Measurements from ENCODE around the gene NUSAP1.
A peak's percentile ranks its signal among the peaks of the same experiment; 100 is the strongest.
"Not testable (repeated sequence)": the region's sequence is repeated elsewhere in the genome, so short reads cannot be mapped to it uniquely, and the experiment has no call there.

The NUSAP1 gene

DNA sequence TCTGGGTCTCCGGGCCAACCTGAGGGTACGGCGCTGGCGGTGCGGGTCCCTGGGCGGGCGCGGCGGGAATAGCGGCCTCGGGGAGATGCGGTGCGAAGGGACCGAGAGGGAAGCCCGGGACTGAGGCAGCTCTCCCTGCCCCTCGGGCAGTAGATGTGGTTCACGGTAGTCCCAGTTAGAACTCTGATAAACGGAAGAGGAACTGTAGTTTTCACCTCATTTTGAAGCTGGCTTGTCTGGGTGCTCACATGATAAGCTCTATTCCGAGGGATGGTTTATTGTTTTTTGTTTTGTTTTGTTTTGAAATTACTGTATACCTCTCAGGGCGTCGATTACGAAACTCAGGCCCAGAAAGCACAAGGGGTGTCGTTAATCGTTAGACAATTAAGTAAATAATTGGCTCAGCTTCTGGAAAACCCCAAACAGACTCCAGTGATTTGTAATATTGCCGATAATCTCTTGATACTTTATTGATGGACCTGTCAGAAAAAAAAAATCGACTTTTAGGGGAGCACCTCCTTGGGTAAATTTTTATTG lies 413 bp downstream of the NUSAP1 start:
- DNase-seq (ENCODE audit: low spot score): peak; percentile 57

- no peak for DNase-seq (ENCODE audit: low spot score)
Observed at GRCh38 chr15:41334293-41335120, 1.8 kb downstream of the NUSAP1 start.

DNA sequence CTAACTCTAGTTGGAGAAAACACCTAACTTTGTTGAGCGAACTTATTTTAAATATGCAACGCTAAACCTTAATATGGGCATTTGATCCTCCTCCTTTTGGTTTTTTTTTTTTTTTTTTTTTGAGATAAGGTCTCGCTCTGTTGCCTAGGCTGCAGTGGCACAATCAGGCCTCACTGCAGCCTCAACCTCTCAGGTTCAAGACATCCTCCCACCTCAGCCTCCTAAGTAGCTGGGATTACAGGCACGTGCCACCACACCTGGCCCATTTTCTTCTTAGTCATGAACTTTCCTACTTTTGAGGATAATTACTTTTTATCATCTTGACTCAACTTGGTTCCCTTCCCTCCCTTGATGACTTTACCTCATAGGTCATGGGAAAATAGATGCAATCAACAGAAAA lies 3.9 kb downstream of the NUSAP1 start:
- DNase-seq (ENCODE audit: low spot score): no peak

DNA sequence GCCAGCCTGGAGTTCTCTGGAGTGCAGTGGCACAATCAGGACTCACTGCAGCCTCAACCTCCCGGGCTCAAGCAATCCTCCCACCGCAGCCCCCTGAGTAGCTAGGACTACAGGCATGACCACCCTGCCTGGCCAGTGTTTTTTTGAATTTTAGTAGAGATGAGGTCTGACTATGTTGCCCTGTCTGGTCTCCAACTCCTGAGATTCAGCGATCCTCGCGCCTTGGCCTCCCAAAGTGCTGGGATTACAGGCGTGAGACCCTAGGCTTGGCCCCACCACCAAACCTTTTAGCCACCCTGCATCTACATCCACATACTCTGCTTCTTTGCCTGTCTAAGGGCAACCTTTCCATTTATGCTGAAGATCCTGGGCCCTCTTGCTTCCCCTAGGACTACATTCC lies 4.4 kb downstream of the NUSAP1 start:
- DNase-seq (ENCODE audit: low spot score): no peak

GRCh38 chr15:41337631-41338522 lies 5.2 kb downstream of the NUSAP1 start:
- DNase-seq (ENCODE audit: low spot score): no peak

DNA sequence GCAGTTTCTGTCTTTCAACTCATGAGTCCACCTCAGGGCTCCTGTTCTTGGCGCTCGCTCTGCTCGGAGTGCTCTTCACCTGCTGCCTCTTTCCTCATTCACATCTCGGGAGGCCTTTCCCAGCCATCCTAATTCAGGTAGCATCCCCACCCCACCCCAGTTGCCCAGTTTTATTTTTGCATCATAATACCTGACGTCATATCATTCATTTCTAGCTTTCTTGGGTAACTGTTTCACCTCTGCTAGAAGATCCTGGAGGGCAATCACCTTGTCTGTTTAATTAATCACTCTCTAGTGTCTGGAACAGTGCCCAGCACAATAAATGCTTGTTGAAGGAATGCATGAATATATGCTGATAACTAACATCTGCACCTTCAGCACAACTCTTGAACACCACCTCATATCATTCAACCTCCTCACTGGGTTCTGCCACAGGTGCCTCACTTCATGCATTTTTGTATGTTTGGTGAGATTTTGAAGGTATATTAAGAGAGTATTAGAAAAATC lies 7.6 kb downstream of the NUSAP1 start:
- DNase-seq (ENCODE audit: low spot score): no peak

- no peak for DNase-seq (ENCODE audit: low spot score)
Observed at GRCh38 chr15:41341519-41341918, 8.8 kb downstream of the NUSAP1 start.

GRCh38 chr15:41347236-41347635 lies 14.6 kb downstream of the NUSAP1 start:
- no peak for DNase-seq (ENCODE audit: low spot score)

- no peak for DNase-seq (ENCODE audit: low spot score)
Observed at GRCh38 chr15:41350057-41350717, 17.5 kb downstream of the NUSAP1 start.

GRCh38 chr15:41354371-41354770 lies 21.7 kb downstream of the NUSAP1 start:
- no peak for DNase-seq (ENCODE audit: low spot score)

DNA sequence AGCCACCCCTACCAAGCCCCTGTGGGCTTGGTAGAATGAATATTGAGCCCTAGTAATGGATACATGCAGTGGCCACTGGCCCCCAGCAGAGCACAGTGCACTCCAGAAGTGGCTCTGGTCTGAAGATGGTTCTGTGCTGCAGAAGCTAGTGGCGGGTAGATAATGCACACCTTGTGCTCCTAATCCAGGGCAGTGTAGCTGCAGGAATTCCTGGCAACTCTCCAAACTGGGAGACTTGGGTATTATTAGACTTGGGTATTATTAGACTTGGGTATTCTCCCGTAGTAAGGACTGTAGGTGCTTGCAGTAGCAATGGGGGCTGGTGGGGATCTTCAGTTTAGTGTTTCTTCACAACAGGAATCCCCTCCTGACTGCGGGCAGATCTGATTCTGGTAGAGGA lies 34.7 kb downstream of the NUSAP1 start:
- DNase-seq (ENCODE audit: low spot score): no peak

- DNase-seq (ENCODE audit: low spot score): peak; percentile 9
Observed at GRCh38 chr15:41377978-41378377, 45.3 kb downstream of the NUSAP1 start.

DNA sequence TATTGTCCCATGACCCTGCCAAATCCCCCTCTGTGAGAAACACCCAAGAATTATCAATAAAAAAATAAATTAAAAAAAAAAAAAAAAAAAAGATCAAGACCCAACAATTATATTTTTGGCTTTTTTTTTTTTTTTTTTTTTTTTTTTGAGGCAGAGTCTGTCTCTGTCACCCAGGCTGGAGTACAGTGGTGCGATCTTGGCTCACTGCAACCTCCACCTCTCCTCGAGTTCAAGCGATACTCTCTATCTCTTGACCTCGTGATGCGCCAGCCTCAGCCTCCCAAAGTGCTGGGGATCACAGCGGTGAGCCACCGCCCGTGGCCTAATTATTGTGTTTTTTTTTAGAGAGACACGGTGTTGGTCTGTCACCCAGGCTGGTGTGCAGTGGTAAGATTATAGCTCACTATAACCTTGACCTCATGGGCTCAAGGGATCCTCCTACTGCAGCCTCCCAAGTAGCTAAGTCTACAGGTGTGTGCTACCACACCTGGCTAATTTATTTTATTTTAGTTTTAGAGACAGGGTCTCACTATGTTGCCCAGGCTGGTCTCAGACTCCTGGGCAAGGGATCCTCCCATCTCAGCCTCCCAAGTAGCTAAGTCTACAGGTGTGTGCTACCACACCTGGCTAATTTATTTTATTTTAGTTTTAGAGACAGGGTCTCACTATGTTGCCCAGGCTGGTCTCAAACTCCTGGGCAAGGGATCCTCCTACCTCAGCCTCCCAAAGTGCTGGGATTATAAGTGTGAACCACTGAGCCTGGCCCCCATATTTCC lies 51.5 kb downstream of the NUSAP1 start:
- DNase-seq (ENCODE audit: low spot score): not testable (repeated sequence)

- DNase-seq (ENCODE audit: low spot score): no peak
Observed at GRCh38 chr15:41387646-41388045, 55.0 kb downstream of the NUSAP1 start.

- DNase-seq (ENCODE audit: low spot score): no peak
Observed at GRCh38 chr15:41392659-41393058, 60.0 kb downstream of the NUSAP1 start.

DNA sequence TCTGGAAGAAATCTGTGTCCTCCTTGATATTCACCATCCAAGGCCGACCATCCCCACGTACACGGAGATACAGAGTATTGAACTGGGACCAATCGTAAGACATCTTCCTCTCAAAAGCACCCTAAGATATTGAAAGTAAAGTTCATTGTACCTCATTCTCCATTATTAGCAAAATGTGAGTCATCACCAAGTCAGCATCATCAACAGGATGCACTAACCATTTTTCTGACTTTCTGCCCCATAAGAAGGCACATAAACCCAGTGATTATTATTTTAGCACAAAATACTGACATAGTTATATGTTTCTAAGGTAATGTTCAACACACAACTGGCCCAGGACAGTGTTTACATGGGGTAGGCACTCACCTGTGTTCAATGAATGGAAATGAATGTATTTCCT lies 62.2 kb downstream of the NUSAP1 start:
- no peak for DNase-seq (ENCODE audit: low spot score)

GRCh38 chr15:41396111-41396510 lies 63.4 kb downstream of the NUSAP1 start:
- DNase-seq (ENCODE audit: low spot score): no peak

DNA sequence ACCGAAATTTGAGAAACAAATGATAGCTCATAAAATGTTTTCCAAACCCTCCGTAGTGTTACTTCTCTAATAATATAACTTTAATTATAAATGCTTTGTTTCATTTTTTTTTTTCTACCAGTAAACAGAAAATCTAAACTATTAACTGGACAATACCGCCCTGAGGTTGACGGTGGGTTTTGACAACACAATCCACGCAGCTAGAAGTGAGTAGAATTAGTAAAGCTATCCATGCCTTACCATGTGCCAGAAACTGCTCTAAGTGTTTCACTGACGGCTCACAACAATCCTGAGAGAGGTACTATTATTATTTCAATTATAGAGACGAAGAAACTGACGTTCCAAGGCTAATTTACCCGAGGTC lies 69.2 kb downstream of the NUSAP1 start:
- peak; percentile 27 for DNase-seq (ENCODE audit: low spot score)

DNA sequence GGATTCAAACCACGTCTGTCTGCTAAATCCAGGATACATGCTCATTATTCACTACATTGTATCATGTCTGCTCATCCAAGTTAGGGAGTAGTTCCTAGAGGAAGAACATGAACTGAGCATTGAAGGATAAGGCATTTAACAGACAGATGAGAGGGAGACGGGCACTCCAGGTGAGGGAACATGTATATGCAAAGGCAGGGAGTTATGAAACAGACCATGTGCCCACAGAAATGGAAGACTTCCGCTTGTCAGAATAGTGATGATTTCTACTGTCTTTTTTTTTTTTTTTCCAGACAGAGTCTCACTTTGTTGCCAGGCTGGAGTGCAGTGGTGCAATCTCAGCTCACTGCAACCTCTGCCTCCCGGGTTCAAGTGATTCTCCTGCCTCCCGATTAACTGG lies 74.7 kb downstream of the NUSAP1 start:
- DNase-seq (ENCODE audit: low spot score): no peak

GRCh38 chr15:41408234-41408641 lies 75.6 kb downstream of the NUSAP1 start:
- DNase-seq (ENCODE audit: low spot score): peak; percentile 76

- no peak for DNase-seq (ENCODE audit: low spot score)
Observed at GRCh38 chr15:41411031-41411430, 78.3 kb downstream of the NUSAP1 start.

Data from AG20443 (cell line).